Left renal cortex interstitium (tissue), 4 donors: ENCODE data around the gene MME. TPM values are rescaled to one million over a fixed set of nuclear protein-coding genes. Genes with fewer than 3 reads are reported as not detected.

Experiments used
- DNase-seq, 4 donors: peaks; one replicate each; pipeline ENCODE4 v3.0.0-alpha.2; 2013; ENCODE audit warnings: low read depth in 4 of 4, low spot score in 2 of 4, missing footprints in 1 of 4
- polyA plus RNA-seq, 4 donors: library from polyadenylated mRNA; unstranded; fragments of 120-200 nt; gene quantifications; one replicate each; pipeline ENCODE4 v1.2.1, GENCODE V29; 2013; ENCODE audit not compliant: insufficient read length in 4 of 4

MME gene
- polyA plus RNA-seq, 4 donors, result 374 to 466 (median 405) TPM

DNA sequence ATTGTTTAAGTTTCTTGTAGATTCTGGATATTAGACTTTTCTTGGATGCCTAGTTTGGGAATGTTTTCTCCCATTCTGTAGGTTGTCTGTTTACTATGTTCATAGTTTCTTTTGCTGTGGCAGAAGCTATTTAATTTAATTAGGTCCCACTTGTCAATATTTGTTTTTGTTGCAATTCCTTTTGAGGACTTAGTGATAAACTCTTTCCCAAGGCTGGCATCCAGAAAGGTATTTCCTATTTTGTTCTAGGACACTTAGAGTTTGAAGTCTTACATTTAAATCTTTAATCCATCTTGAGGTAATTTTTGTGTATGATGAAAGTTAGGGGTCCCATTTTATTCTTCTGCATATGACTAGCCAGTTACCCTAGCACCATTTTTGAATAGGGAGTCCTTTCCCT lies 54.9 kb downstream of the MME start:
- no peak for DNase-seq

DNA sequence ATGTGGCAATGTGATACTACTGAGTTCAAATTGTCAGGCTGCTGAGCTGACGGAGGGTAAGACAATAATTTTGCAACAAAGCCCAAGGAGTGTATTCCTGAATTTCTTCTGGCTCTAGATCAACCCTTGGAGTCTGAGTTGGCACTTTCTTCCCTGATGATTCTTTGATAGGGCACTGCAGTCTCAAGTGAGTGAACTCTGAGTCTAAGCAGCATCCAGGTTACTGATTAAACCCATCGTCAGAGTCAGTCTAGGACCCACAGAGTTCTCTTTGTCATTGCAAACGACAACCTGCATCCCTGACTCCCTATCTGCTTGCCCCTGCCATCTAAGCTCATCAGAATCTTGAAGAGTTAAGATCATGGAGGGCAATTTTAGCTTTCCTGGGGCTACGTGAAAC lies 58.6 kb downstream of the MME start:
- peak in 2 of 4 donors; percentile 1 to 16 for DNase-seq

GRCh38 chr3:155147588-155147987 lies 67.5 kb downstream of the MME start:
- no peak for DNase-seq

GRCh38 chr3:155149494-155149893 lies 69.4 kb downstream of the MME start:
- DNase-seq, result no peak

DNA sequence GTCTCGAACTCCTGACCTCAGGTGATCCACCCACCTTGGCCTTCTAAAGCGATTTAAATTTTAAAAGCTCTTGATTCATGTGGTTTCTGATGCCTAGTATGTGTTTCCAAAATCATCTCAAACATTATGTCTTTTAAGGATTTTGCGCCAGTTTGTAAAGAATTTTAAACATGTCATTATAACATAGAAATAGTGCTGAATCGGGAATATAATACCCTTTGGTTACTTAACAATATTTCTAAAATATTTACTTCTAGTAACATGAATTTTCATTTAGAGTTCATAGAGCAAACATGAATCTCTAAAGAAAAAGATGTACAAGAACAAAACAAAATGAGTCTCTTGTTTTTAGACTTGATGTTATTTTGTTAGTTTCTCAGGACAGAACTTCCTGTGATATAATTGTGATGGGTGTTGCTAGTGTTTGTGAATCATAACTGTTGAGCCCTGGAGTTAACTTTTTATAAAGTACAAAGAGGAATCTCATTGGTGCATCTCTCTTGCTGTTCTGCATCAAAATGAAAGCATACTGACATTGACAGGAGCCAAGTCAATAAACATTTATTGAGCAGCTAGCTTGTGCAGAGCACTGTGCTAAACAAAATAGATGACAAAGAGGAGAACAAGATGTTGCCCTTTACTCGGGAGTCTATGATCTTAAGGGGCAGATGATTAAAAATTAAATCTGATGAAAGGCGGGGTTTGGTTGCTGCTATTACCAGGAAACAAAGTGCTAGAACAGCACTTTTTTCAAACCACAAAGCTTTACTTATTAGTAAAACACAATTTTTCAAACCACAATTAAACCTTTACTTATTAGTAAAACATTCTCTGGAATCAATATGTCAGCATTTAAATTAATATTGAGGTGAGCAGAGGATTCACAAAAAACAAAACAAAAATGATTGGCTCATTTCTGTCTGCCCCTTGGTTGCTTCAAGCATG lies 73.4 kb downstream of the MME start:
- no peak for DNase-seq

- DNase-seq, result no peak
Measured at GRCh38 chr3:155154255-155154654, 74.1 kb downstream of the MME start.

GRCh38 chr3:155158346-155159037 lies 78.4 kb downstream of the MME start:
- DNase-seq, result no peak

GRCh38 chr3:155159301-155159700 lies 79.2 kb downstream of the MME start:
- no peak for DNase-seq

DNA sequence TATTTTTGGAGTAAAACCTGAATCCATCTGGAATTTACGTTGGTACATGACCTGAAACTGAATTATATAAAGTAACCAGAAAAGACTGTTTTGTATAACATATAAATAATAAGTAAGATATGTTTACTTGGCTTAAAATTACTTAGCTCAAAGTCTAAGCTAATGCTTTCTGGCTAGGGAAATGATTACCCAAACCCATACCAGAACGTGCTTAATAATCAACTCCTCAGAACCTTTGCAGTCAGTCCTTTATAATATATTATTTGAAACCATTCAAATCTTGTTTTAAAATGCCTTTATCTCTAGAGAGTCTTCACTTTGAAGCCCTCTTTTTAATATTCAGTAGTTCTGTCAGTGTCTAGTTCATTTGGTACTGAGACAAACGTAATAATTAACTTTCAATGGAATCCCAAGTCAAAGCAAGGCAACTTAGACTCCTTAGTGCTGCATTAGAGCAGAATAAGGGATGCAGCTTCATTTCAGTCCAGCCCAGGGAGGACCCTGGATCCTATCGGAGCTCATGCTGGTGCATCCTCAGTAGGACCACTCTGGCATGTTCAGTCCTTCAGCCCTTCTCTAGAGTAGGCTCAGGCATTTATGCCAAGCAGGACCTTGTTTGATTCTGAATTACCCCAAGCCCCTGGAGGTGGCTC lies 81.6 kb downstream of the MME start:
- no peak for DNase-seq

DNA sequence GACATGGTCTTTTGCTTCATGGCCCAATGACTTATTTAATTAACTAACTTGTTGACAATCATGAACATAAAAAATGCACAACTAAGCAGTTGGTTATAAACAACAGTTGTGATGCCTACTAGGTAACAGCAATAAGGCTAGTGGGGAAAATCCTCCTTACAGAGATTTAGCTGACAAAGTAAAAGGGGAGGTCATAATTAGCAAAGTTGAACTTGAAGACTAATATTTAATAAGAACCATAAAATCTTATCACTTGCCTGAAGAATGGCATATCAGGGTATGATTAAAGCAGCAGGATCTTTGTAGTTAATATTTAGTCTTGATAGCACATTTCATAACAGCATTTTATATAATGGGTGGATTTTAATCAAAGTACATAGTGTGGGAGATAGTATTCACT lies 84.2 kb downstream of the MME start:
- no peak for DNase-seq

- no peak for DNase-seq
Measured at GRCh38 chr3:155166441-155166840, 86.3 kb downstream of the MME start.

GRCh38 chr3:155169197-155169596 lies 89.1 kb downstream of the MME start:
- no peak for DNase-seq

GRCh38 chr3:155173771-155174170 lies 93.7 kb downstream of the MME start:
- no peak for DNase-seq

DNA sequence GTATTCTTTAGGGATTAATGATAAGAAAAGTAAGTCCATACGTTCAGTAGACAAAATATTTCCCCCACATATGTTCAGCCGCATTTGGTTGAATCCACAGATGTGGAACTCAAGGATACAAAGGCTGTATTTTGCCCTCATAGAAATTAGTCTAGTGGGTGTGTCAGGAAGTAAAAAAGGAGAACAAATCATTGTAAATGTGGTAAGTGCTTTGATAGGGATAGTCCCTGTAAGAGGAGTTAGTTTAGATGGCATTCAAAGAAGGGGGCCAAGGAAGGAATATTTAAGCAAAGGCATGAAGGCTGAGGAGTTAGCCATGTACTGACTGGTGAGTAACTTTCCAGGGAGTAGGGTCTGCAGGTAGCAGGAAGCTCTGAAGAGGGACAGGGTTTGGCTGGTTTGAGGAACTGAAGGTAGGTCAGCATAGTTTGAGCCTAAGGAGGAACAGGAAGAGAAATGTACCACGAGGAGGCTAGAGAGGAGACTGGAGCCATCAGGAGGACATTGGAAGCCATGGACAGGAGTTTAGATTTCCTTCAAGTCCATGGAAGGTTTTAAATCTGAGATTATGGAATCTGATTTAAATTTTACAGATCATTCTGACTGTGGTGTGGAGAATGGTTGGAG lies 98.8 kb downstream of the MME start:
- no peak for DNase-seq

DNA sequence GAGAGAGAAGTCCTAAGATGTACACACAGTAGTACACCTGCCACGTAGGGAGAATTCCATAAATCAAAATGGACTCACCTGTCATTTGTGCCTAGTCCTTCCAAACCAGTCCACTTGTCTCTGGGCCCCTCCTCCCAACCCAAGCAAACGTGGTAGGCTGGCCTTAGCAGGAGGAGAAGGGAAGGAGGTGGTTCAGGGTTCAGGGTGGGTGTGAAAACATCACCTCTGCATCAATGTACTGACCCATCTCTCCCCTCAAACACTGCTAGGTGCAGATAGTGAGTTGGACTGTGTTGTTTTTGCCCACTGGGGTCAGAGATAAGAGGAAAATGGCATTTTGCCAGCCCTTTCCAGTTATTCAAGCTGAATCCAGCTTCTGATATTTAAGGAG lies 99.3 kb downstream of the MME start:
- no peak for DNase-seq

GRCh38 chr3:155179966-155180757 lies 100.0 kb downstream of the MME start:
- DNase-seq, result no peak

DNA sequence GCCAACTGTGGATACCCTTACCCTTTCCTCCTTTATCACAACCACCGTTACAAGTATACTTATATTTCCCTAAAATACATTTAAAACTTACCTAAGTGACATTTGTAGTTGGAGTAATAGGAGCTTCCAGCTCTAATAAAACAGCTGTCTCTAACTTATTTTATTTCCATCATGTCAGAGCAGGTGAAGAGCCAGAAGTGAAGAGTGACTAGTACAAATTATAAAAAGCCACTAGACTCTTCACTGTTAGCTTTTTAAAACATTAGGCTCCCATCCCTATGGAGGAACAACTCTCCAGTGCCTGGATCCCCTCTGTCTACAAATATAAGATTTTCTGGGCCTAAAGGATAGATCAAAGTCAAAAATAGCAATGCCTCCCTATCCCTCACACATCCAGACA lies 102.3 kb downstream of the MME start:
- no peak for DNase-seq

DNA sequence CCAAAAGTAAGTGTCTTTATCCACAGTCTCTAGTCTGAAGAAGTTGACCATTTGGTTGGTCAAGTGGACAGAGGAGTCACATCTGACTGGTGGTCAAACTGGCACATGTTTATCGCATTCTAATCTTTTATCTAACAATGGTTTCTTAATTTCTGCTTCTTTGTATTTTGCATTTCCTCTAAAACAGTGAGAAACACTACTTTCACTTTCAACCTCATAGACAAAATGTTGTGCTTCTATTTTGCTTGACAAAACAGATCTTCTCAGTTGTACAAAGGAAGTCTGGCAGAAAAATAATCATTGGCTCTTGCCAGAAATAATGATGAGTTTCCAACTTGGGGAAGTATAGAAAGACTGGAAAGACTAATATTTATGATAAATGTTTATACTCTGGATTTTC lies 103.9 kb downstream of the MME start:
- DNase-seq, result no peak

- DNase-seq, result no peak
Measured at GRCh38 chr3:155185631-155186071, 105.5 kb downstream of the MME start.

DNA sequence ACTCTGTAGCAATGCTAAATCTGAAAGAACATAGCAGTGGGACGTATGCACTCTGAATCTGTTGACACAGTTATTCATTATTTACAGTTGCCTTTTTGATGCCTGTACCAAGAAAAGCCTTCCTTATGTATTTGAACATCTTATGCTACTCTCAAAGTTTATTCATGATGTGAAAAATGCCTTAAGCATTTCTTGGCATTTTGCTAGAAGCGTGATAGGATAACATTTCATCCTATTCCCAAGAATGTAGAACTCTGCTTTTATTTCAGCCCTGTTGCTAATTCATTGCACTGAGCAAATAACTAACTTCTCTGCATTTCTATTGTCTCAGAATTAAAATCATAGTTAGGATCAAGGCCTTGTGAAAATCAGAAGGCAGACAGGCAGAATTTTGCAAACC lies 107.9 kb downstream of the MME start:
- DNase-seq, result no peak
